GM10266 (cell line): ENCODE measurements around the gene STAT6.
"Not testable (repeated sequence)": the region's sequence is repeated elsewhere in the genome, so short reads cannot be mapped to it uniquely, and the experiment has no call there.

ENCODE experiments used
- DNase-seq: peaks from one replicate; pipeline ENCODE4 v3.0.0; 2012; ENCODE audit errors: extremely low spot score
- CTCF ChIP-seq: IDR thresholded peaks from 2 replicates; pipeline ENCODE4 v1.5.1; 2012; ENCODE audit warnings: mild to moderate bottlenecking, low read depth; ENCODE audit not compliant: control insufficient read depth, insufficient read depth; ENCODE audit errors: missing control alignments

The STAT6 gene

GRCh38 chr12:57126061-57126460 lies 14.9 kb upstream of the STAT6 start:
- no peak for DNase-seq
- TF ChIP-seq CTCF, result no peak

GRCh38 chr12:57124261-57124877 lies 13.2 kb upstream of the STAT6 start:
- TF ChIP-seq CTCF, result peak; percentile 81
- DNase-seq, result peak; percentile 73

- TF ChIP-seq CTCF, result peak; percentile 2
- no peak for DNase-seq
Observed at GRCh38 chr12:57123813-57124212, 12.7 kb upstream of the STAT6 start.

- not testable (repeated sequence) for DNase-seq
Observed at GRCh38 chr12:57120718-57121117, 9.6 kb upstream of the STAT6 start.

GRCh38 chr12:57119294-57120085 lies 8.3 kb upstream of the STAT6 start:
- no peak for TF ChIP-seq CTCF
- no peak for DNase-seq

- no peak for DNase-seq
- TF ChIP-seq CTCF, result no peak
Observed at GRCh38 chr12:57118711-57119271, 7.6 kb upstream of the STAT6 start.

GRCh38 chr12:57116580-57117281 lies 5.6 kb upstream of the STAT6 start:
- TF ChIP-seq CTCF, result no peak
- no peak for DNase-seq
